HG03520 (cell line): Measurements from ENCODE around the gene SPINK6.

Experiments used
- ATAC-seq: cut with Tn5 transposase; IDR thresholded peaks from one replicate; pipeline ENCODE4 v1.9.1; 2021; ENCODE audit warnings: mild to moderate bottlenecking, moderate library complexity; ENCODE audit not compliant: unreplicated experiment

The SPINK6 gene

DNA sequence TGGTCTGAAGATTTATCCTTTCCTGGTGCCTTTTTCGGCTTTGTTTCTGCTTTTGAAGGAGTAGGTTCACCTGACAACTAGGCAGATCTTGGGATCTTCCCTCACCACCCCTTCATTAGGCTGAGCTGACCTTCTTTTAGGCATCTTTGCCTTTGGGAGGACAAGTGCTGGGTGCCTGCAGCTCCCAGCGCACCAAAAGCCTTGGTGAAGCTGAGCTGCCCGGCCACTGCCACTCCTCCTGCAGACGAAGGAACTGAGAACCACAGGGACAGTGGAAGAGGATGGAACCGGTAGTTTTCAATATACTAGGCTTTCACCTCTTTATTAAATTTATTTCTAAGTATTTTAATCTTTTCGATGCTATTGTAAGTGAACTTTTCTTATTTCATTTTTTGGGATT is 18.7 kb downstream of the SPINK6 start:
- no peak for ATAC-seq

GRCh38 chr5:148224117-148224742 is 21.4 kb downstream of the SPINK6 start:
- ATAC-seq, result no peak

DNA sequence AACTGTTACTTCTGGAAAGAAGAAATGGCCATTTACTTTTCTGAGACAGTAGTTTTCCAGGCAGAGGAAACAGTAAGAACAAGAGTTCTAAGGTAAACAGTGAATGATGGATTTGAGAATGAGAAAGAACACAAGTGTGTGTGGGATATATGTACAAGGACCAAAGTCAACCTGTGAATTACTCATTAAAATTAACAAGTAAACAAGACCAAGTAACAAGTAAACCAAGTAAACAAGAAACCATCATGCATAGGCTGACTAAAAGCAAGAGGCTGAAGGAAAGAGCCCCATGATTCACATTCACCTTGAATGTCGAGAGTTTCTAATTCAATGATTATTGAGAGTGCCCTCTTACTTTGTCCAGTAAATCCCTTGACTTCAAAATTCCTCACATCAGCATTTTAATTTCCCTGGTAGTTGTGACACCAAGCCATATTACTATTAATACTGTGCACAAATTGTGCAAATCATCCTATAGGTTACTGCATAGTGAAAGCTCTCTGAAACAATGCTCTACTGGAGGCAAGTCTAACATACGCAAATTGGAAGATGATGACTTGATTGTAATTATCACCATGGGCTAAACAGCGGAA is 25.6 kb downstream of the SPINK6 start:
- ATAC-seq, result no peak

GRCh38 chr5:148229840-148230239 is 27.0 kb downstream of the SPINK6 start:
- no peak for ATAC-seq

DNA sequence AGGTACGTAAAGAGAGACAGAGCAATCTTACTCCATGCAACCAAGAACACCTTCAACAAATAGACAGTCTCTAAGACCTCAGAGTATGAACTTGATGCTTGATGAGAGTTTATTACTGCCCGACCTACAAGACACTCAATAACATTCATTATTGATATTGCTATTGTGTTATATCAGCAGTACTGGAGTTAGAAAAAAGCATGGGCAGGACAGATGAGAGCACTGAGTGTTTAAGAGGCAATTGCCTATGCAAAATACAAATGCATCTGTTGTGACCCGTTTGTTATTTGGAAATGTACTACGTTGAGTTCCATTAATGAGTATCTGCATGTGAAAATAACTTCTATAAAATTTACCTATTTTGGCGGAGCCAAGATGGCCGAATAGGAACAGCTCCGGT is 27.4 kb downstream of the SPINK6 start:
- no peak for ATAC-seq

DNA sequence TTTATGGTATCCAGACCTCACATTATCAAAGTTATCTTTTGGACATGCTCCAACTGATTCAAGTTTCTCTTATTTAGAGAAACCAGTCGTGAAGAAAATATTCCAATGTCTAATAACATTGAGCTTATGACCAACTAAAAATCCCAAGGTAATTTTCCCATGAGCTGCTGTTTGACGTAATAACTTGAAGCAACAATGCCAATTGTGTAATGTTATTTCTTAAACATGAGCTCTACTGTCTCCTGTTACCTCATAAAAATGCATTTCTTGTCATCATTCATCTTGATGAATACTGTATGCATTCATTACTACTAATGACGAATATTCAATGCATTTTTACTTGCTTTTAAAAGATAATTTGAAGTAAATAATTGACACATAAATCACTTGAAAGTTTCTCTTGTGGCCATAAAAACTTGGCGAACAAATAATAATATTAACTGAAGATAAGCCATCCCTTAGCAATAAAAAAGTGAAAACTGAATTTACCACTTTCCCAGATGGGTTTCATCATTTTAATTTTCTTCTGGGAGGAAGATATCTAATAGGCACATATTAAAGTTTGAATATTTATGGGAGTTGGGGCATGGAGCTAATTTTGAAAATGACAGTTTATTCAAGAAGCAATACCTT is 35.1 kb downstream of the SPINK6 start:
- ATAC-seq, result no peak

DNA sequence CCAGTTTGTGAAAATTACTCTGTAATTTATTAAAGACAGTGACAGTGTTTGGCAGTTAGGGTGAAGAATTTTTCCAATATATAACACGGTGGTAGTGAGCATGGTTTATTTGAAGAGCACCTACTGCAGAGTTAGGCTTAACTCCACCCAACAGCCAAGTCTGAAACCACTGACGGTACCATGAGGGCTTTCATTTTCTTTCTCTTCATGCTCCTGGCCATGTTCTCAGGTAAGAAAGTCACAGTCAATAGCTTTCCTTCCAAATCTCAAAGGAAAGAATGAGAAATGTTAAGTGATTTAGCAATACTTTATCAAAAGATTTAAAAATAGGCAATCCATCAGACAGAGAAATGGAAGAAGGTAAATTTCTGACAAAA is 35.6 kb downstream of the SPINK6 start, which contains the start of gene MARCOL:
Gene MARCOL (plus strand): TSS at position 108 of the 377 bp plus-strand sequence. CDS start 73 bp downstream, at position 181.
- ATAC-seq, result no peak

DNA sequence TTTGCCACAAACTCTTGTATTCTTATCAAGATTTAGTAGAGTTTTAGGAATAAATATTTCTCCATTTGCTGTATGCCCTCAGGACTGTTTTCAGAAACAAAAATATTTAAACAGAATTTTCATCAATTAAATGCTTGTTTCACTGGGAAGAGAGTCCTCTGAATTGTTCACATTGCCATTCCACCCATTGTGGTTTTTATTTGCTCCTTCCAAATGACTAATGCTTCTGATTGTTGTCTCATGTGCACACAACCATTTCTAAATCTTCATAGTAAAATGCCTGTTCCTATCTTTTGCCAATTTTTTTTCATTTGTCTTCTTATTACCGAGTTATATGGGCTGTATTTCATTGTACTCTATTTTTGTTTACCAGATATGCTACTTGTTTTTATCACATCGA is 46.1 kb downstream of the SPINK6 start:
- no peak for ATAC-seq

DNA sequence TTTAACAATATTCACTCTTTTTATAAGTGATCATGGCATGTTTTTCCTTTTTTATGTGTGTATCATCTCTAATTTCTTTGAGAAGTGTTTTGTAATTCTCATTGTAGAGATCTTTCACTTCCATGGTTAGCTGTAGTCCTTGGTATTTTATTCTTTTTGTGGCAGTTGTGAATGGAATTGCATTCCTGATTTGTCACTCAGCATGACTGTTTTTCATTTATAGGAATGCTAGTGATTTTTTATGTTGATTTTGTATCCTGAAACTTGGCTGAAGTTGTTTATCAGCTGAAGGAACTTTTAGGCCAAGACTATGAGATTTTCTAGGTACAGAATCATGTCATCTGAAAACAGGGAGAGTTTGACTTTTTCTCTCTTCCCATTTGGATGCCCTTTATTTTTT is 52.6 kb downstream of the SPINK6 start:
- ATAC-seq, result no peak

DNA sequence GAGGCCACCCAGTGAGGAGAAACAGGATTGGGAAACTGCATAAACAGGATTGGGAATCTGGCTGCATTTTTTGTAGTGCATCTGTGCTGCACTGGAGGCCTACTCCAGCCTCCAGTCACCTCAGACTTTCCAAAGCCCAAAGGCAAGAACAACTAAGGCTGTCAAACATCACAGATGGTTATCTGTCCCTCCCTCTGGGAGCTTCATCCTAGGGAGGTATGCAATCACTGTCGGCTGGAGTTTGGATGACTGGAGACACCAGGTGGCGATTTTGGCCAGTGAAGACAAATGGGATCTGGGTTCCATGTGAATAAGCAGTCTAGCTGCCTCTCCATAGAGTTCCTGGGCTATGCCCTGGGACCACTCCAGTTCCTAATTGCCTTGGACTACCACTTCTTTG is 56.4 kb downstream of the SPINK6 start:
- no peak for ATAC-seq

DNA sequence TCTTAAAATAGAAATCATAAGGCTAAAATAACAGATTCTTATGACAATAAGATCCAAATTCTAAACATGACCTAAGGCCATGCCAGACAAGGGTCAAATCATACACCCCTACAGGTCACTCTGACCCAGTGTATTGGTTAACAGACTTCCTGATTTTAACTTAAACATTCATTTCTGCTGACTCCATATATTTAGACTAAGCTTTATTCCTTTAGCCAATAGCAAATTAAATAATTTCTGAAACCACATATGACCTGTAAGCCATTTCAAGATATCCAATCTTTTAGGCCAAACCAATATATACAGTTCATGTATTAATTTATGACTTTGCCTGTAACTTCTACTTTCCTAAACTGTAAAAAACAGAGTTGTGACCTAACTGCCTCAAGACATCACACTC is 58.4 kb downstream of the SPINK6 start:
- no peak for ATAC-seq
